Breast epithelium (tissue), 3 donors: Measurements from ENCODE around the gene EFNB2.

Source experiments
- POLR2A ChIP-seq: fragments of 450-650 bp; IDR thresholded peaks from one replicate; pipeline ENCODE4 v1.6.1; 2016; ENCODE audit warnings: antibody characterized with exemption, mild to moderate bottlenecking, moderate library complexity
- POLR2AphosphoS5 ChIP-seq, 3 donors: sonication (generic); formaldehyde crosslinking; IDR thresholded peaks; one replicate each; pipeline ENCODE4 v1.6.1; 2017; ENCODE audit warnings: antibody characterized with exemption in 3 of 3
- TF ChIP-seq, protein P1 (sequence below), 3 donors: fragments of 450-650 bp; IDR thresholded peaks; one replicate each; pipeline ENCODE4 v1.5.1; 2016 to 2017; ENCODE audit warnings: antibody characterized with exemption in 3 of 3, mild to moderate bottlenecking in 3 of 3, moderate library complexity in 3 of 3

DNA sequence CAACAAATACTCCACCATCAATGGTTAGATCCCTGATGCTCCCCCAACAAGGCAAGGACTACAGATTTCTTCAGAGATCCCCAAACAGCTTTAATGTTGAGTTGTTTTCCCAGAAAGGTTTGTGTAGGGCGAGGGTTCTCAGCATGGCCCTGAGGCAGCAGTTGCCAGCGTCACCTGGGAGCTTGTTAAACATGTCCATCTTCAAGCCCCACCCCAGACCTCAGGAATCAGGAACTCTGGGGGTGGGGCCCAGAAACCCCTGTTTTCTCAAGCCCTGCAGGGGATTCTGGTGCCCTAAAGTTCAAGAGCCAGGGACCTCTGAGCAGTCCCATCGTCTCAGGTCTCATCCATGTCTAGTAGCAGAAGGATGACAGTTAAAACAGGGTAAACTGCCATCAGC lies 9.6 kb downstream of the EFNB2 start:
- TF ChIP-seq POLR2A, result no peak
- TF ChIP-seq, protein P1, sequence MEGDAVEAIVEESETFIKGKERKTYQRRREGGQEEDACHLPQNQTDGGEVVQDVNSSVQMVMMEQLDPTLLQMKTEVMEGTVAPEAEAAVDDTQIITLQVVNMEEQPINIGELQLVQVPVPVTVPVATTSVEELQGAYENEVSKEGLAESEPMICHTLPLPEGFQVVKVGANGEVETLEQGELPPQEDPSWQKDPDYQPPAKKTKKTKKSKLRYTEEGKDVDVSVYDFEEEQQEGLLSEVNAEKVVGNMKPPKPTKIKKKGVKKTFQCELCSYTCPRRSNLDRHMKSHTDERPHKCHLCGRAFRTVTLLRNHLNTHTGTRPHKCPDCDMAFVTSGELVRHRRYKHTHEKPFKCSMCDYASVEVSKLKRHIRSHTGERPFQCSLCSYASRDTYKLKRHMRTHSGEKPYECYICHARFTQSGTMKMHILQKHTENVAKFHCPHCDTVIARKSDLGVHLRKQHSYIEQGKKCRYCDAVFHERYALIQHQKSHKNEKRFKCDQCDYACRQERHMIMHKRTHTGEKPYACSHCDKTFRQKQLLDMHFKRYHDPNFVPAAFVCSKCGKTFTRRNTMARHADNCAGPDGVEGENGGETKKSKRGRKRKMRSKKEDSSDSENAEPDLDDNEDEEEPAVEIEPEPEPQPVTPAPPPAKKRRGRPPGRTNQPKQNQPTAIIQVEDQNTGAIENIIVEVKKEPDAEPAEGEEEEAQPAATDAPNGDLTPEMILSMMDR (IDR thresholded peaks at IDR 0.05), result no peak
- no peak for TF ChIP-seq POLR2AphosphoS5 (IDR thresholded peaks at IDR 0.05)
